Stimulated activated CD8-positive, alpha-beta memory T cell treated with anti-CD3 and anti-CD28 coated beads, Interleukin-15, amount 100 ng/mL, for 24 hours (primary cell): ENCODE measurements around the gene XRCC5.
"Not testable (repeated sequence)": the region's sequence is repeated elsewhere in the genome, so short reads cannot be mapped to it uniquely, and the experiment has no call there.

Experiments used
- DNase-seq: peaks from one replicate; pipeline ENCODE4 v3.0.0-alpha.2; 2020; ENCODE audit warnings: low read depth

The XRCC5 gene

GRCh38 chr2:216119146-216119545 is 10.0 kb downstream of the XRCC5 start:
- no peak for DNase-seq

GRCh38 chr2:216119986-216120385 is 10.8 kb downstream of the XRCC5 start:
- DNase-seq, result no peak

- DNase-seq, result no peak
Measured at GRCh38 chr2:216121255-216121654, 12.1 kb downstream of the XRCC5 start.

- DNase-seq, result no peak
Measured at GRCh38 chr2:216126943-216127342, 17.8 kb downstream of the XRCC5 start.

- DNase-seq, result no peak
Measured at GRCh38 chr2:216130346-216130971, 21.3 kb downstream of the XRCC5 start.

GRCh38 chr2:216131175-216131926 is 22.2 kb downstream of the XRCC5 start:
- no peak for DNase-seq

- DNase-seq, result no peak
Measured at GRCh38 chr2:216132585-216132984, 23.4 kb downstream of the XRCC5 start.

GRCh38 chr2:216133397-216133796 is 24.2 kb downstream of the XRCC5 start:
- no peak for DNase-seq

- no peak for DNase-seq
Measured at GRCh38 chr2:216134958-216135541, 25.9 kb downstream of the XRCC5 start.

GRCh38 chr2:216139884-216140283 is 30.7 kb downstream of the XRCC5 start:
- no peak for DNase-seq

- DNase-seq, result not testable (repeated sequence)
Measured at GRCh38 chr2:216141516-216141915, 32.4 kb downstream of the XRCC5 start.

GRCh38 chr2:216142540-216142939 is 33.4 kb downstream of the XRCC5 start:
- DNase-seq, result no peak

- no peak for DNase-seq
Measured at GRCh38 chr2:216144372-216144771, 35.2 kb downstream of the XRCC5 start.

- DNase-seq, result no peak
Measured at GRCh38 chr2:216144857-216145256, 35.7 kb downstream of the XRCC5 start.

- no peak for DNase-seq
Measured at GRCh38 chr2:216146573-216146972, 37.4 kb downstream of the XRCC5 start.

GRCh38 chr2:216147172-216148131 is 38.3 kb downstream of the XRCC5 start:
- DNase-seq, result no peak

GRCh38 chr2:216148983-216149382 is 39.8 kb downstream of the XRCC5 start:
- no peak for DNase-seq

GRCh38 chr2:216149741-216150140 is 40.6 kb downstream of the XRCC5 start:
- no peak for DNase-seq

- DNase-seq, result no peak
Measured at GRCh38 chr2:216151313-216152025, 42.3 kb downstream of the XRCC5 start.

GRCh38 chr2:216155954-216156353 is 46.8 kb downstream of the XRCC5 start:
- DNase-seq, result no peak

- DNase-seq, result no peak
Measured at GRCh38 chr2:216156822-216157221, 47.7 kb downstream of the XRCC5 start.

GRCh38 chr2:216159144-216159543 is 50.0 kb downstream of the XRCC5 start:
- DNase-seq, result no peak
